NT2/D1 (cell line): ENCODE measurements around the gene PRDX1.

ENCODE experiments used
- DNase-seq: peaks from one replicate; pipeline ENCODE4 v3.0.0-alpha.2; 2011; ENCODE audit warnings: low read depth, low spot score
- H3K27me3 ChIP-seq: 2 replicates; pipeline ENCODE4 v1.6.0; 2011; ENCODE audit warnings: mild to moderate bottlenecking; ENCODE audit not compliant: insufficient read length, insufficient read depth
- H3K36me3 ChIP-seq: 2 replicates; pipeline ENCODE4 v1.6.1; 2011; ENCODE audit warnings: mild to moderate bottlenecking, low read length, mixed read lengths; ENCODE audit not compliant: insufficient read depth, insufficient read length
- H3K4me1 ChIP-seq: 2 replicates; pipeline ENCODE4 v1.5.1; 2011; ENCODE audit not compliant: insufficient read depth, insufficient read length
- H3K4me3 ChIP-seq: 2 replicates; pipeline ENCODE4 v1.5.1; 2011; ENCODE audit warnings: low read depth; ENCODE audit not compliant: insufficient read length
- H3K9ac ChIP-seq: 2 replicates; pipeline ENCODE4 v1.6.0; 2011; ENCODE audit warnings: low read depth; ENCODE audit not compliant: insufficient read length
- H3K9me3 ChIP-seq: 2 replicates; pipeline ENCODE4 v1.5.1; 2011; ENCODE audit warnings: mild to moderate bottlenecking, low read length; ENCODE audit not compliant: insufficient read depth
- SUZ12 ChIP-seq: IDR thresholded peaks from 2 replicates; pipeline ENCODE4 v1.6.1; 2011; ENCODE audit not compliant: insufficient read length, insufficient read depth; ENCODE audit errors: extremely low read depth
- YY1 ChIP-seq: IDR thresholded peaks from 2 replicates; pipeline ENCODE4 v1.6.1; 2011; ENCODE audit not compliant: insufficient read length, insufficient read depth
- ZNF274 ChIP-seq: IDR thresholded peaks from 2 replicates; pipeline ENCODE4 v1.6.1; 2011; ENCODE audit warnings: mild to moderate bottlenecking, low read depth, low read length

PRDX1 gene

DNA sequence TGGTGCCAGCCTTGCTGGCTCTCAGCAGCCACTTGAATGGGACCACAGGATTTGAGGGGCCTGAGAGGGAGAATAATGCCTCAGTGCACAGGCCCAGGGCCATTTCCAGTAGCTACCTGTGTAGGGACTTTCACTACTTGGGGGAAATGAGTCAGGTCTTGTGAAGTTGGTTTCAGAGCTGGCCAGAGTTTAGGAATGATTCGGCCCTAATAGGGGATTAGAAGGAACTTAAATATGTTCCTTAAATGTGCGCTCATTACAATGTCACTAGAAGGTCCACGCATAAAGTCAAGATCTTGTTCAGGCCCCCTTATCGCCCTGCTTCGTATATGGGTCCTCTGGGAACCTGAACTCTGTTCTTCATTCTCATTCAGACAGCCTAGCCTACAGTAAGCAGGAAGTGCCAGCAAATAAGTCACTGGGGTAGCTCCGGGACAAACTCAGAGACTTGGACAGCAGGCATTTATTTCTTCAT is 23.4 kb upstream of the PRDX1 start:
- Histone ChIP-seq H3K36me3 (no peaks in the 10 kb centered on the region), H3K4me3 (no peak overlapping the region), H3K27me3 (no peaks in the 10 kb centered on the region), H3K9ac (no peak overlapping the region), H3K4me1 (peaks cover 2% of the 10 kb centered on the region), H3K9me3 (no peaks in the 10 kb centered on the region)
- DNase-seq: no peak
- TF ChIP-seq ZNF274 (no peak), YY1 (no peak), SUZ12 (no peak)

DNA sequence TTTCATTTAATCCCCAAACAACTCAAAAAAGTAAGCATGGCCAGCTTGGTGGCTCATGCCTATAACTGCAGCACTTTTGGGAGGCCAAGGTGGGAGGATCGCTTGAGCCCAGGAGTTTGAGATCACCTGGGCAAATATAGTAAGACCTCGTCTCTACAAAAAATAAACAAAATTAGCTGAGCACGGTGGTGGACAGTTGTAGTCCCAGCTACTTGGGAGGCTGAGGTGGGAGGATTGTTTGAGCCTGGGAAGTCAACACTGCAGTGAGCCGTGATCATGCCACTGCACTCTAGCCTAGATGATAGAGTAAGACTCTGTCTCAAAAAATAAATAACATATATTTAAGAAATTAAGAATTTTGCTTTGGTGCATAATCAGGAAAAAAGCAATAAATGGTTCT is 22.8 kb upstream of the PRDX1 start:
- TF ChIP-seq ZNF274: no peak
- no peak for TF ChIP-seq SUZ12
- TF ChIP-seq YY1: no peak
- Histone ChIP-seq H3K36me3 (no peaks in the 10 kb centered on the region), H3K27me3 (no peaks in the 10 kb centered on the region), H3K9ac (no peak overlapping the region), H3K4me3 (no peak overlapping the region), H3K4me1 (peaks cover 2% of the 10 kb centered on the region), H3K9me3 (no peaks in the 10 kb centered on the region)
- DNase-seq: no peak

DNA sequence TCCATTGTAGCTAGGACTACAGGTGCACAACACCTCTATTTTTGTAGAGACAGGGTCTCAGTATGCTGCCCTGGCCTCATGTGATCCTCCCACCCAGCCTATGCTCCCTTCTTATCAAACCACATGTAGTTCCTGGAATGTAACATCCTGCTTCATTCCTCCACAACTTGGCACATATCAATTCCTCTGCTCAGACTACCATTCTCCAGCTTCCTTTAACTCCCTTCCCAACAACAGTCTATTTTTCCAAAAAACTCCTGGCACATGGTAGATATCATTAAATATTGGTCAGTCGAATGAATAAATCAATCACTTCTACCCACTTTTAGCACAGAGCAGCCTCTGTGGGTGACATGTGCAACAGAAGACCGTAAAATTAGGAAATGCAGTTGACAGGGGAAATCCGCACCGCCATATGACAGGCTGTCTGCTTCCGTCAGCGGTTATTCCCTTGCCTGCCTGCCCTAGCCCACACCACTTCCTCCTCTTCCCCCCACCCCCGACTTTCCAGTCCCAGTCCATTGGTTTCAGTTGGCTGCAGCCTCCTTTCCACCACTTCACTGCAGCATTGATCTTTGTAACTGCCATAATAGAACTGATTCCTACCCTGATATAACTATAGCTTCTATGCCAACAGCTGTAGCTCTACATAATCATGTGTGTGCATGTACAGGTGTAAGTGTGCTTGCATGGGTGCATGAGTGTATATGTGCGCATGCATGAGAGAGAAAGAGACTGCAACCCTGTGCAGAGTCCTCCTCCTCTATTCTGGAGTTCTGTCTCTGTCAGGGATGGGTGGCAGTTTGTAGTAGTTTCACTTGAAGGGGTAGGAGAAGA is 22.1 kb upstream of the PRDX1 start:
- Histone ChIP-seq H3K9me3 (no peaks in the 10 kb centered on the region), H3K4me3 (no peak overlapping the region), H3K27me3 (no peaks in the 10 kb centered on the region), H3K36me3 (no peaks in the 10 kb centered on the region), H3K9ac (no peak overlapping the region), H3K4me1 (peaks cover 2% of the 10 kb centered on the region)
- TF ChIP-seq ZNF274 (no peak), SUZ12 (no peak), YY1 (no peak)
- no peak for DNase-seq

- Histone ChIP-seq H3K4me3 (no peak overlapping the region), H3K36me3 (no peaks in the 10 kb centered on the region), H3K9me3 (no peaks in the 10 kb centered on the region), H3K27me3 (no peaks in the 10 kb centered on the region), H3K9ac (no peak overlapping the region), H3K4me1 (peaks cover 2% of the 10 kb centered on the region)
- TF ChIP-seq ZNF274: no peak
- no peak for TF ChIP-seq YY1
- TF ChIP-seq SUZ12: no peak
- DNase-seq: no peak
These were observed 20.9 kb upstream of the PRDX1 start for GRCh38 chr1:45542591-45542990.

DNA sequence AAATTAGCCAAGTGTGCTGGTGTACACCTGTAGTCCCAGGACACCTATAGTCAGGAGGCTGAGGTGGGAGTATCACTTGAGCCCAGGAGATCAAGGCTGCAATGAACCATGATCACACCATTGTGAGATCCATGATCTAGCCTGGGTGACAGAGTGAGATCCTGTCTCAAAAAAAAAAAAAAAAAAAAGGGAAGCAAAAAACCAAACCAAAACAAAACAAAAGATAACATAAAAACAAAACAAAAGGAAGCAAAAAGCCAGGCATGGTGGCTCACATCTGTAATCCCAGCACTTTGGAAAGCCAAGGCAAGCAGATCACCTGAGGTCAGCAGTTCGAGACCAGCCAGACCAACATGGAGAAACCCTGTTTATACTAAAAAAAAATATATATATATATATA is 19.5 kb upstream of the PRDX1 start:
- no peak overlapping the region for H3K4me3 ChIP-seq
- H3K4me1 ChIP-seq: peaks cover 2% of the 10 kb centered on the region
- TF ChIP-seq SUZ12: no peak
- TF ChIP-seq YY1: no peak
- TF ChIP-seq ZNF274: no peak
- no peaks in the 10 kb centered on the region for H3K27me3 ChIP-seq
- DNase-seq: no peak
- H3K9ac ChIP-seq: no peak overlapping the region
- no peaks in the 10 kb centered on the region for H3K36me3 ChIP-seq
- no peaks in the 10 kb centered on the region for H3K9me3 ChIP-seq

- H3K9ac ChIP-seq: no peak overlapping the region
- no peak overlapping the region for H3K4me3 ChIP-seq
- no peaks in the 10 kb centered on the region for H3K36me3 ChIP-seq
- no peaks in the 10 kb centered on the region for H3K27me3 ChIP-seq
- TF ChIP-seq SUZ12 (no peak), ZNF274 (no peak), YY1 (no peak)
- no peak for DNase-seq
- H3K4me1 ChIP-seq: no peaks in the 10 kb centered on the region
- H3K9me3 ChIP-seq: no peaks in the 10 kb centered on the region
These were observed 15.2 kb upstream of the PRDX1 start for GRCh38 chr1:45536886-45537285.

DNA sequence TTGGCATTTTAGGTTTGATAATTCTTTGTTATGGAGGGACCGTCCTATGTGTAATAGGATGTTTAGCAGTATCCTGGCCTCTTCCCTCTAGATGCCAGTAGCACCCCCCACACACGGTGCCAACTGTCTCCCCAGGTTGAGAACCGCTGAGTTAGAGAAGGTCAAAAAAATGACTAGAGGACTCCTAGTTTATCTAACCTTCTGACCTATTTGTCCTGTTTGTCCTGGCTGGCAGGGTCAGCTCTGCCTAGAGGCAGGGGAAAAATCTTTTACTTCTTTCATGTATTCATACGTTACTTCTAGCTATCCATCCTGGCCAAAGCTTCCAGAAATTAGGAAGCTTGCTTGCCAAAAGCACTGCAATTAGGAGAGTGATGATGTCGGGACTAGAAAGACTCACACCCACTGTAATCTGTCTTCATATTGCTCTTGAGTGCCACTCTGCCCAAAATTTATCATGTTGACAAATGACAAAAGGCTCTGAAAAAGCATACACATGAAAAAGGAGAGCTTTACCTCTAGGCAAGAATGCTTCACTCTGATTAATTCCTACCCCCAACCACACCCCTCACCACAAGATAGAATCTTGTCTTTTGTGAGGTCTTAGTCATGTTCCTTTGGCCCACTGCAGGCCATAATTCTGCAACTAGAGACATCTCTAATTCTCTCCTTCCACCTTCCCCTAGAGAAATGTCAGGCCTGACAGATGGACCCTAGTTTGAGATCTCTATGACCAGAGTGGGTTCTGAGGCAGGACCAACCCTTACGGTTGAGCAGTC is 14.5 kb upstream of the PRDX1 start:
- DNase-seq: no peak
- Histone ChIP-seq H3K9me3 (no peaks in the 10 kb centered on the region), H3K4me3 (no peak overlapping the region), H3K36me3 (no peaks in the 10 kb centered on the region), H3K9ac (no peak overlapping the region), H3K27me3 (no peaks in the 10 kb centered on the region), H3K4me1 (no peaks in the 10 kb centered on the region)
- TF ChIP-seq ZNF274 (no peak), YY1 (no peak), SUZ12 (no peak)
